ENCODE measurements around the gene PARD3. TPM values are rescaled to one million over a fixed set of nuclear protein-coding genes. Genes with fewer than 3 reads are reported as not detected.
"Not testable (repeated sequence)": the region's sequence is repeated elsewhere in the genome, so short reads cannot be mapped to it uniquely, and the experiment has no call there.

PARD3 gene
- total RNA-seq, 2 experiments from 2014 or later = 0.93 to 1.2 TPM

- DNase-seq = no peak
- no peaks in the 10 kb centered on the region for H3K36me3 Mint-ChIP-seq
- H3K27me3 Mint-ChIP-seq = peaks cover 3% of the 10 kb centered on the region
- no peaks in the 10 kb centered on the region for H3K4me1 Mint-ChIP-seq (ENCODE audit: low read depth)
- no peak overlapping the region for H3K27ac Mint-ChIP-seq
- no peaks in the 10 kb centered on the region for H3K9me3 Mint-ChIP-seq
- CTCF ChIA-PET = no interaction called here
- POLR2A ChIA-PET = no interaction called here
- intact Hi-C loops (cut with micrococcal nuclease) = no loop called here
- H3K4me3 Mint-ChIP-seq = no peak overlapping the region
These were observed 422.4 kb downstream of the PARD3 start for GRCh38 chr10:34392641-34393170.

DNA sequence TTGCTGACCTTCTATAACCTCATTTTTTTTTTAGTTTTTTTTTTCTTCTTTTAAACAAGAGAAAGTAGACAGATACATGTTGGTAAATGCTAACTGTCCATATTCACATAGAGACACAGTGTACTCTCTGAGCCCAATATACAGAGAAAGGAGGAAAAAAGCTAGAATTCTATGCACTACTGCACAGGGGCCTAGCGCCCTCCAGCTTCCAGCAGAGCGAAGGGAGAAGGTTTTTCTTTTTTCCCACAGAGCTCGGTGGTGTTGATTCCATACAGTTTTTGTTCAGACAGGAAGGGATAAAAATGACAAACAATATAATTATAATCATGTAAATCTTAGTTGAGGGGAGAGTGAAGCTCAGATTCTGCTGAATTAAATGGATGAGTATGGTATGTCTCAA, 423.9 kb downstream of the PARD3 start:
- DNase-seq; H3K27ac Mint-ChIP-seq; H3K9me3 Mint-ChIP-seq; POLR2A ChIA-PET; H3K27me3 Mint-ChIP-seq; H3K4me1 Mint-ChIP-seq (ENCODE audit: low read depth); H3K4me3 Mint-ChIP-seq; CTCF ChIA-PET; intact Hi-C loops (cut with micrococcal nuclease); H3K36me3 Mint-ChIP-seq: not testable (repeated sequence)

- Mint-ChIP-seq H3K4me1 (ENCODE audit: low read depth) (no peaks in the 10 kb centered on the region), H3K9me3 (no peaks in the 10 kb centered on the region), H3K27me3 (peaks cover 4% of the 10 kb centered on the region), H3K4me3 (no peak overlapping the region), H3K27ac (no peak overlapping the region), H3K36me3 (no peaks in the 10 kb centered on the region)
- CTCF ChIA-PET = no interaction called here
- intact Hi-C loops (cut with micrococcal nuclease) = no loop called here
- POLR2A ChIA-PET = no interaction called here
- DNase-seq = no peak
These were observed 425.3 kb downstream of the PARD3 start for GRCh38 chr10:34389801-34390200.

GRCh38 chr10:34386921-34387320, 428.2 kb downstream of the PARD3 start:
- no peak overlapping the region for H3K4me3 Mint-ChIP-seq
- no peaks in the 10 kb centered on the region for H3K9me3 Mint-ChIP-seq
- intact Hi-C loops (cut with micrococcal nuclease) = no loop called here
- H3K27me3 Mint-ChIP-seq = peaks cover 4% of the 10 kb centered on the region
- DNase-seq = no peak
- POLR2A ChIA-PET = no interaction called here
- H3K27ac Mint-ChIP-seq = no peak overlapping the region
- no peaks in the 10 kb centered on the region for H3K4me1 Mint-ChIP-seq (ENCODE audit: low read depth)
- no peaks in the 10 kb centered on the region for H3K36me3 Mint-ChIP-seq
- CTCF ChIA-PET = no interaction called here

DNA sequence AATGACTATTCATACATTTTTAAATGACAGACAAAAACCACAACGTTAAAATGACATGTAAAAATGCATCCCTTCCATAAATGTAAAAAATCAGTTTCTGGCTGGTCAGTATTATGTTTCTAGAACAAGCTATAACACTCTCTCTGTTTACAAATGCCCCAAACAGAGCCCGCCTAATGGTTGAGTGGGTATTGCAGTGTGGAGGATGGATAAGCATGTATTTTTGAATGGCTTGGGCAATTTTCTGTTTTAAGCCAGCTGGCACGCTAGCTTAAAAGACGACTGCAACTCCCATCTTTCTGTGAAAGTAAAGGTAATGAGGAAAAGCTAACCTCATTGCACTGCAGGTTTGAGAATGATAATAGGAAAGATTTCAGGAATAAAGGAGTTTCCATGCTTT, 430.7 kb downstream of the PARD3 start:
- POLR2A ChIA-PET = no interaction called here
- no peak overlapping the region for H3K27ac Mint-ChIP-seq
- CTCF ChIA-PET = no interaction called here
- intact Hi-C loops (cut with micrococcal nuclease) = no loop called here
- H3K4me3 Mint-ChIP-seq = no peak overlapping the region
- no peaks in the 10 kb centered on the region for H3K9me3 Mint-ChIP-seq
- DNase-seq = no peak
- peaks cover 4% of the 10 kb centered on the region for H3K27me3 Mint-ChIP-seq
- no peaks in the 10 kb centered on the region for H3K36me3 Mint-ChIP-seq
- no peaks in the 10 kb centered on the region for H3K4me1 Mint-ChIP-seq (ENCODE audit: low read depth)

DNA sequence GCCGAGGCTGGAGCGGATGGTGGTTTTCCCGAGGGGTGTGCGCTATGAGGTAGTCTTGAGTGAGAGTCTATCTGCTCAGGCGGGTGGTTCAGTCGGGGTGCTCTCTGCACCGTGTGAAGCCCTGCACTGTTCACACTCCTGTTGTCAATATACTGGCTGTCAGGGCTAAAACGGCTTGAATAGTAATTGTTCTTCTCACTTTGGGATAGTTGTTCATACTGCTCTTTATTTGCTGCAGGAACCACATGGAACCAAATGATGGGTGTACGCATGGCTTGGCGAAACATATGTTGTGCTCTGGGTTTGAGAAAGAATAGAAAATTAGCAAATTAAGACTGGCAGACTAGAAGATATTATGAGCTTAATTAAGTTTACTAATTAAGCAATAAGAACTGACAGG, 432.5 kb downstream of the PARD3 start:
- peaks cover 2% of the 10 kb centered on the region for H3K27me3 Mint-ChIP-seq
- no peaks in the 10 kb centered on the region for H3K4me1 Mint-ChIP-seq (ENCODE audit: low read depth)
- H3K36me3 Mint-ChIP-seq = no peaks in the 10 kb centered on the region
- H3K27ac Mint-ChIP-seq = no peak overlapping the region
- ChIA-PET POLR2A (no interaction called here), CTCF (interaction anchor here (1.5 kb wide), 1 partner anchor 256 kb away, joined by 4 read pairs; no protein-coding TSS in a partner anchor)
- no peak for DNase-seq
- no peak overlapping the region for H3K4me3 Mint-ChIP-seq
- no peaks in the 10 kb centered on the region for H3K9me3 Mint-ChIP-seq
- intact Hi-C loops (cut with micrococcal nuclease) = no loop called here

DNA sequence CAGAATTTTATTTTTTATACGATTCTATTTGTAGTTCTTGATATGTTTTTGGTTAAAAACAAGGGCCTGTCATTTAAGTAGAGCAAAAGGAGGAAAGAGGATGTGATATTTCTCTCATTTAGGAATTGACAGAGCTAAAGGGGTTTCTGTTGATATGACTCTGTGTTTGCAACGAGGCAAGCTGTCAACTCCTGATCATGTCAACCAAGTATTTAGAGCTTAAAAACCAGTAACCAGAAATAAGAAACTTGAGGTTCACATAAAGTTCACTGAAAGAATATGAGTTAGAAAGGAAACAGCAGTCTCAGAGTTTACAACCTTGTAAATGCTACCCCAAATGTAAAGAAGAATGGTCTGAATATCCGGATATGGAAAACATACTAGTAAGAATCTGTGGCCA, 434.2 kb downstream of the PARD3 start:
- H3K27me3 Mint-ChIP-seq = no peaks in the 10 kb centered on the region

DNA sequence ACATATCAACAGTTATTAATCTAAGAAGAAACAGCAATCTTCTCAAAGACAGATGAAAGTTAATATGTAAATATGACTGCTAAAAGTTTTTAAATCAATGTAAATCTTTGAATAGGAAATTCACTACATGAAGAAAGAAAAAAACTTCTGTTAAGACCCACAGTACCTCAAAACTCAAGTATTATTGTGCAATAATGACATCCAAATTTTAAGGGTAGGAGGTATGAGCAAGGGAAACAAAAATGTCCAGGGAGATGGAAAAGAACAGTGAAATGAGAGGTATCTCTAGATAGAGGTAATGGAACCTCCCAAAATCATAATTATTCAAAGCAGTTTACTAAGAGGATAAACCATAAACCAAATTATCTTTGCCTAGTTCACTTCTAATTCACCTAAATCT, 436.8 kb downstream of the PARD3 start:
- no peak for DNase-seq
- intact Hi-C loops (cut with micrococcal nuclease) = no loop called here
- Mint-ChIP-seq H3K27me3 (no peaks in the 10 kb centered on the region), H3K4me1 (ENCODE audit: low read depth) (no peaks in the 10 kb centered on the region), H3K36me3 (no peaks in the 10 kb centered on the region), H3K4me3 (no peak overlapping the region), H3K9me3 (no peaks in the 10 kb centered on the region), H3K27ac (no peak overlapping the region)
- ChIA-PET POLR2A (no interaction called here), CTCF (no interaction called here)

More for the DNA sequence above, 434.2 kb downstream of the PARD3 start:
- no peaks in the 10 kb centered on the region for H3K4me1 Mint-ChIP-seq (ENCODE audit: low read depth)
- no peak overlapping the region for H3K4me3 Mint-ChIP-seq
- no peaks in the 10 kb centered on the region for H3K9me3 Mint-ChIP-seq
- ChIA-PET CTCF (no interaction called here), POLR2A (no interaction called here)
- H3K27ac Mint-ChIP-seq = no peak overlapping the region
- intact Hi-C loops (cut with micrococcal nuclease) = no loop called here
- no peak for DNase-seq
- no peaks in the 10 kb centered on the region for H3K36me3 Mint-ChIP-seq

DNA sequence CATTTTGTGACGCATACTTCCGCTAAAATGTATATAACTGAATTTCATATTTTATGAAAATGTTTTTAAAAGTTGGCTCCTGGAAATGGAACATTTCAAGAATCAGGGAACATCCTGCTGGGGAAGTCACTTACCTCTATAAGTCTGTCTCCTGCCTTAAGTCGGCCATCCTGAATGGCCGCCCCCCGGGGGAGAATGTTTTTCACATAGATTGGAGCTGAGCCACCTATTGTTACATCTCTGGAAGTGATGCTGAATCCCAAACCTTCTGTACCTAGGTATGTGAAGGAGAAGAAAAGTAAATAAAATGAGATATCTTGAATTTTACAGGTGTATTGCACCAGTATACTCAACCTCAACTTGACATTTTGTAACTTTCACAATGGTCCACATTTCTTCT, 437.3 kb downstream of the PARD3 start:
- intact Hi-C loops (cut with micrococcal nuclease) = no loop called here

GRCh38 chr10:34374356-34375045, 440.6 kb downstream of the PARD3 start:
- Mint-ChIP-seq H3K9me3 (no peaks in the 10 kb centered on the region), H3K4me3 (no peak overlapping the region), H3K36me3 (no peaks in the 10 kb centered on the region), H3K4me1 (ENCODE audit: low read depth) (no peaks in the 10 kb centered on the region), H3K27ac (no peak overlapping the region), H3K27me3 (peaks cover 1% of the 10 kb centered on the region)
- intact Hi-C loops (cut with micrococcal nuclease) = no loop called here
- DNase-seq = no peak
- ChIA-PET POLR2A (no interaction called here), CTCF (interaction anchor here (0.6 kb wide), 1 partner anchor 86 kb away, joined by 3 read pairs; no protein-coding TSS in a partner anchor)

More for the DNA sequence above, 437.3 kb downstream of the PARD3 start:
- H3K36me3 Mint-ChIP-seq = no peaks in the 10 kb centered on the region
- H3K9me3 Mint-ChIP-seq = no peaks in the 10 kb centered on the region
- H3K27me3 Mint-ChIP-seq = no peaks in the 10 kb centered on the region
- H3K4me1 Mint-ChIP-seq (ENCODE audit: low read depth) = no peaks in the 10 kb centered on the region
- H3K4me3 Mint-ChIP-seq = no peak overlapping the region
- ChIA-PET POLR2A (no interaction called here), CTCF (no interaction called here)
- H3K27ac Mint-ChIP-seq = no peak overlapping the region
- no peak for DNase-seq

DNA sequence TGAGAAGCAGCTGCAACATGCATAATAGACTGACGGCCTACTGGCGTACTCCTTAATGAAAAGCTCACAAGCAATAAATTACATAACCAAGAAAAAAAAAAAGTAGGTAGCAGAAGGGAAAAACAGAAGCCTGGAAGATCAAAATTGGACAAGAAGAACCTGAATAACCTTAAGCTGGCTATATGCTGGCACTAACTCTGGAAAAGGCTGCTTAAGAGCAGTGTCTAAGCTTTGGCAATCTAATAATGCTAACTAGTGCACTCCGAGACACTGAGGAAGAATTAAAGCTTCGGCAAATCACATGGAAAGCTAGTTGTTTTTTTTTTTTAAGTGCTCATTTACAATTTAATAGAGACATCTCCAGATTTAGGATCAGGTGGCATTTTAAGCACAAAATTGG, 441.9 kb downstream of the PARD3 start:
- Mint-ChIP-seq H3K4me1 (ENCODE audit: low read depth) (no peaks in the 10 kb centered on the region), H3K9me3 (no peaks in the 10 kb centered on the region), H3K36me3 (no peaks in the 10 kb centered on the region), H3K4me3 (no peak overlapping the region), H3K27ac (no peak overlapping the region), H3K27me3 (peaks cover 1% of the 10 kb centered on the region)
- POLR2A ChIA-PET = no interaction called here
- DNase-seq = no peak
- intact Hi-C loops (cut with micrococcal nuclease) = no loop called here
- CTCF ChIA-PET = no interaction called here

DNA sequence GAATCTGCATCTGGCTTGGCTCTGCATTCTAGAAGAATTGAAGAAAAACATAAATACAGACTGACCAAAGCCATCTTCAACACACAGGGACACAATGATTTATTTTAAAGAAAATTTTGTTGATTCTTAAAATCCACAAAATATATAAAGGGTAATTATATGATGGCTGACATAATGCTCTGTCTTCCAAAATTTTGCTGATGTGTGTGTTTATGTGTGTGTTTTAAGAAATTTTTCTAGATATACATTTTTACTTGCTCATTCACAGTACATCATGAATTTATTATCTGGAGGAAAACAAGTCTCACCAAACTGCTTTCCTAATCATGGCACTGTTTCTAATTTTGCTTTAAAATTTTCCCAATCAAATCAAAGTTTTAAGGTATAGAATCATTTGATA, 442.6 kb downstream of the PARD3 start:
- CTCF ChIA-PET = no interaction called here
- no peak overlapping the region for H3K27ac Mint-ChIP-seq
- DNase-seq = no peak
- no peaks in the 10 kb centered on the region for H3K36me3 Mint-ChIP-seq
- H3K27me3 Mint-ChIP-seq = peaks cover 1% of the 10 kb centered on the region
- POLR2A ChIA-PET = no interaction called here
- H3K9me3 Mint-ChIP-seq = no peaks in the 10 kb centered on the region
- no peak overlapping the region for H3K4me3 Mint-ChIP-seq
- intact Hi-C loops (cut with micrococcal nuclease) = no loop called here
- H3K4me1 Mint-ChIP-seq (ENCODE audit: low read depth) = no peaks in the 10 kb centered on the region

GRCh38 chr10:34370126-34370525, 445.0 kb downstream of the PARD3 start:
- intact Hi-C loops (cut with micrococcal nuclease) = no loop called here
- POLR2A ChIA-PET = no interaction called here

More at GRCh38 chr10:34370126-34370525, 445.0 kb downstream of the PARD3 start:
- Mint-ChIP-seq H3K27ac (no peak overlapping the region), H3K9me3 (no peaks in the 10 kb centered on the region), H3K4me1 (ENCODE audit: low read depth) (no peaks in the 10 kb centered on the region), H3K27me3 (peaks cover 1% of the 10 kb centered on the region), H3K36me3 (no peaks in the 10 kb centered on the region), H3K4me3 (no peak overlapping the region)
- CTCF ChIA-PET = no interaction called here
- no peak for DNase-seq
